Colonic mucosa (tissue), 4 donors: ENCODE results near the gene NRTN. TPM values are rescaled to one million over a fixed set of nuclear protein-coding genes. Genes with fewer than 3 reads are reported as not detected.
"Not testable (repeated sequence)": the region's sequence is repeated elsewhere in the genome, so short reads cannot be mapped to it uniquely, and the experiment has no call there.

ENCODE experiments used
- DNase-seq: peaks from one replicate; pipeline ENCODE4 v3.0.0-alpha.2; 2020
- H3K27ac ChIP-seq: fragments of 200-600 bp; one replicate; pipeline ENCODE4 v1.8.0; 2021
- H3K27me3 ChIP-seq: fragments of 200-600 bp; one replicate; pipeline ENCODE4 v1.8.0; 2021
- H3K36me3 ChIP-seq: fragments of 200-600 bp; one replicate; pipeline ENCODE4 v1.8.0; 2021
- H3K4me1 ChIP-seq: fragments of 200-600 bp; one replicate; pipeline ENCODE4 v1.8.0; 2021; ENCODE audit warnings: mild to moderate bottlenecking
- H3K4me3 ChIP-seq: fragments of 200-600 bp; one replicate; pipeline ENCODE4 v1.8.0; 2021
- H3K9ac ChIP-seq, 2 donors: one replicate each; pipeline ENCODE4 v1.7.0; 2013; ENCODE audit warnings: control low read depth in 2 of 2, low read depth in 2 of 2, low read length in 2 of 2
- H3K9me3 ChIP-seq: fragments of 200-600 bp; one replicate; pipeline ENCODE4 v1.8.0; 2021
- CTCF ChIP-seq: fragments of 200-600 bp; IDR thresholded peaks from one replicate; pipeline ENCODE4 v1.8.0; 2022; ENCODE audit warnings: antibody characterized with exemption, mild to moderate bottlenecking
- intact Hi-C: fragments of 100-400 bp; cut with DNase I; formaldehyde crosslinking; loops from one replicate; pipeline ENCODE4 v1.14.1; 2022
- total RNA-seq, 2 donors: library from RNA; stranded (reverse); fragmentation: NEBNext Ultra II Directional in 1 of 2; extraction: Animal tissue kit (Norgen Biotek cat#: 25700) in 1 of 2; gene quantifications; one replicate each; pipeline ENCODE4 v1.2.1, GENCODE V29; 2021
- donor health status: healthy.
- donor health status: DM: no; HTN: no; CAD: no.
- donor health status: DM: no; HTN: no; CAD: no.

NRTN gene
- total RNA-seq, 2 donors from 2014 or later, result 1.8 to 2.9 TPM

GRCh38 chr19:5773276-5773675, 31.6 kb upstream of the NRTN start:
- no peak overlapping the region for H3K9ac ChIP-seq
- no peaks in the 10 kb centered on the region for H3K9me3 ChIP-seq
- no peak for DNase-seq
- no peak for TF ChIP-seq CTCF
- H3K27me3 ChIP-seq, result no peaks in the 10 kb centered on the region
- H3K36me3 ChIP-seq, result no peaks in the 10 kb centered on the region
- H3K27ac ChIP-seq, result no peak overlapping the region
- H3K4me1 ChIP-seq, result no peaks in the 10 kb centered on the region
- H3K4me3 ChIP-seq, result no peak overlapping the region
- intact Hi-C loops, result no loop called here

- Histone ChIP-seq H3K9me3 (no peaks in the 10 kb centered on the region), H3K4me1 (no peaks in the 10 kb centered on the region), H3K9ac (no peak overlapping the region), H3K36me3 (no peaks in the 10 kb centered on the region), H3K4me3 (no peak overlapping the region), H3K27me3 (no peaks in the 10 kb centered on the region), H3K27ac (no peak overlapping the region)
- intact Hi-C loops, result no loop called here
- TF ChIP-seq CTCF, result no peak
- no peak for DNase-seq
Measured at GRCh38 chr19:5774921-5775320, 29.9 kb upstream of the NRTN start.

- no peaks in the 10 kb centered on the region for H3K9me3 ChIP-seq
- no peak overlapping the region for H3K9ac ChIP-seq
- no peaks in the 10 kb centered on the region for H3K36me3 ChIP-seq
- H3K4me1 ChIP-seq, result no peaks in the 10 kb centered on the region
- no peak overlapping the region for H3K4me3 ChIP-seq
- no peaks in the 10 kb centered on the region for H3K27me3 ChIP-seq
- intact Hi-C loops, result no loop called here
- H3K27ac ChIP-seq, result no peak overlapping the region
- TF ChIP-seq CTCF, result no peak
- DNase-seq, result no peak
Measured at GRCh38 chr19:5775668-5776309, 29.1 kb upstream of the NRTN start.

- intact Hi-C loops, result no loop called here
- no peak overlapping the region for H3K9ac ChIP-seq
- H3K36me3 ChIP-seq, result no peaks in the 10 kb centered on the region
- DNase-seq, result no peak
- H3K4me3 ChIP-seq, result no peak overlapping the region
- no peak for TF ChIP-seq CTCF
- no peaks in the 10 kb centered on the region for H3K27me3 ChIP-seq
- no peaks in the 10 kb centered on the region for H3K4me1 ChIP-seq
- no peaks in the 10 kb centered on the region for H3K9me3 ChIP-seq
- H3K27ac ChIP-seq, result no peak overlapping the region
Measured at GRCh38 chr19:5778402-5778801, 26.5 kb upstream of the NRTN start.

- DNase-seq, H3K36me3 ChIP-seq, H3K9me3 ChIP-seq, H3K27me3 ChIP-seq, H3K9ac ChIP-seq, intact Hi-C loops, H3K4me1 ChIP-seq, H3K4me3 ChIP-seq, H3K27ac ChIP-seq: not testable (repeated sequence)
Measured at GRCh38 chr19:5780916-5781315, 24.0 kb upstream of the NRTN start.

GRCh38 chr19:5782322-5782721, 22.5 kb upstream of the NRTN start:
- intact Hi-C loops, result no loop called here
- TF ChIP-seq CTCF, result no peak
- DNase-seq, result no peak
- no peaks in the 10 kb centered on the region for H3K4me1 ChIP-seq
- no peak overlapping the region for H3K9ac ChIP-seq
- H3K4me3 ChIP-seq, result no peak overlapping the region
- no peaks in the 10 kb centered on the region for H3K9me3 ChIP-seq
- no peak overlapping the region for H3K27ac ChIP-seq
- no peaks in the 10 kb centered on the region for H3K27me3 ChIP-seq
- peaks cover under 1% of the 10 kb centered on the region for H3K36me3 ChIP-seq
